Spleen (tissue), 7 donors: ENCODE results near the gene ATP2A1.

Experiments used
- CTCF ChIP-seq, 11 experiments: fragments of 200-600 bp in 7 of 11; fragments of 450-650 bp in 4 of 11; sonication (generic) in 4 of 11; IDR thresholded peaks in 8 of 11; conservative IDR thresholded peaks in 3 of 11; 1 replicate in 7 of 11; 2 replicates in 4 of 11; pipeline versions ENCODE4 v1.4.0 to v1.8.0; 2016 to 2021; ENCODE audit warnings: antibody characterized with exemption in 11 of 11, inconsistent platforms in 4 of 11, mild to moderate bottlenecking in 1 of 11
- POLR2A ChIP-seq, 3 donors: fragments of 450-650 bp; IDR thresholded peaks; one replicate each; pipeline ENCODE4 v1.5.1; 2017; ENCODE audit warnings: antibody characterized with exemption in 3 of 3, mild to moderate bottlenecking in 1 of 3
- POLR2AphosphoS5 ChIP-seq, 3 donors: sonication (generic); formaldehyde crosslinking; IDR thresholded peaks; one replicate each; pipeline ENCODE4 v1.5.1; 2017; ENCODE audit warnings: antibody characterized with exemption in 3 of 3
- donor health status: DM: no; HTN: no; CAD: no; lungs with moderate emphysema.
- donor health status: DM: no; HTN: no; CAD: no.
- donor health status: DM: no; HTN: no; CAD: no.

- TF ChIP-seq POLR2A (IDR thresholded peaks at IDR 0.05) (no peak), POLR2AphosphoS5 (IDR thresholded peaks at IDR 0.05) (no peak), CTCF (IDR thresholded peaks at IDR 0.05 in 8 of 11, conservative IDR thresholded peaks at IDR 0.05 in 3 of 11) (no peak)
These were observed 54.3 kb downstream of the ATP2A1 start for GRCh38 chr16:28932339-28933141.
